ENCODE results near the gene BCLAF3.

DNA sequence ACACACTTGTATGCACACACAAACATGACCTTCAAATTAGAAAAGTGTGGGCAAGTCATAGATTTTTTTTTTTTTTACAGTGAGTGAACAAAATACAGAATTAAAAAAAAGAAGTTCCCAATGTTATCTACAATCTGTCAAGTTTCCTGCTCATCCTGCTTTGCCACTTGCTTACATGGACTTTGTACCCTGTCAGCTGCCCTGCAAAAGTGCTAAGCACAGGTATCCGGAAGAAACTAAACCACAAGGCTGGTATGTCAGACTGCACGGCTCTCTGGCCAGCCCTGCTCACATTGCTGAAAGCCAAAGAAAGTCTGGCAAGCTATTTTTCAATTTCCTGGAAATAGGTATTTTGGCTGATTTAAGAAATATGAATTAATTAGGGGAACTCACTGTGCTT lies 38.9 kb upstream of the BCLAF3 start:
- TF ChIP-seq, protein P1, sequence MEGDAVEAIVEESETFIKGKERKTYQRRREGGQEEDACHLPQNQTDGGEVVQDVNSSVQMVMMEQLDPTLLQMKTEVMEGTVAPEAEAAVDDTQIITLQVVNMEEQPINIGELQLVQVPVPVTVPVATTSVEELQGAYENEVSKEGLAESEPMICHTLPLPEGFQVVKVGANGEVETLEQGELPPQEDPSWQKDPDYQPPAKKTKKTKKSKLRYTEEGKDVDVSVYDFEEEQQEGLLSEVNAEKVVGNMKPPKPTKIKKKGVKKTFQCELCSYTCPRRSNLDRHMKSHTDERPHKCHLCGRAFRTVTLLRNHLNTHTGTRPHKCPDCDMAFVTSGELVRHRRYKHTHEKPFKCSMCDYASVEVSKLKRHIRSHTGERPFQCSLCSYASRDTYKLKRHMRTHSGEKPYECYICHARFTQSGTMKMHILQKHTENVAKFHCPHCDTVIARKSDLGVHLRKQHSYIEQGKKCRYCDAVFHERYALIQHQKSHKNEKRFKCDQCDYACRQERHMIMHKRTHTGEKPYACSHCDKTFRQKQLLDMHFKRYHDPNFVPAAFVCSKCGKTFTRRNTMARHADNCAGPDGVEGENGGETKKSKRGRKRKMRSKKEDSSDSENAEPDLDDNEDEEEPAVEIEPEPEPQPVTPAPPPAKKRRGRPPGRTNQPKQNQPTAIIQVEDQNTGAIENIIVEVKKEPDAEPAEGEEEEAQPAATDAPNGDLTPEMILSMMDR (IDR thresholded peaks at IDR 0.05): no peak
- no peak for TF ChIP-seq ZFX (IDR thresholded peaks at IDR 0.05; ENCODE audit: borderline replicate concordance)
